Measurements from ENCODE around the gene FOXD4L1.
"Not testable (repeated sequence)": the region's sequence is repeated elsewhere in the genome, so short reads cannot be mapped to it uniquely, and the experiment has no call there.

DNA sequence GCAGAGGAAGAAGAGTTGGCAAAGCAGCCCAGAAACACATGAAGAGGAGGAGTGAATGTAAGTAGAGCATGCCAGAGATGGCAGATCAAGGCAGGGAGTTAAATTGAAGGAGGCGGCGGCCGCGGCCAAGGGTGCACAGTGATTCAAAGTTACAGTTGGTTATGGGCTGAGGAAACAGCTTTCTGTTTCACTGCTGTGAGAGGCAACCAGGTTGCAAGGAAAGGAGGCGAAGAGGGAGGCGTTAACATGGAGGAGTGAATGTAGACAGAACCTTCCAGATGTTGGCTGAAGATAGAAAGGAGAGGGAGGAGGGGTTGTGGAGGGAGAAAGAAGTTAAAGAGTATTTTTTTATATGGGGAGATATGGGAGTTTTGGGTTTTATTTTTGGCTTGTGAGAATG is 22.4 kb downstream of the FOXD4L1 start:
- TF ChIP-seq SUZ12 (IDR thresholded peaks at IDR 0.05; ENCODE audit: extremely low read depth, insufficient read depth, insufficient read length); YY1 (IDR thresholded peaks at IDR 0.05; ENCODE audit: insufficient read depth, insufficient read length): not testable (repeated sequence)

Measured in NT2/D1 (cell line).